Hippocampal formation (tissue), 2 donors: ENCODE measurements around the gene MEGF8.
A peak's percentile ranks its signal among the peaks of the same experiment; 100 is the strongest.

Source experiments
- DNase-seq, 2 donors: peaks; one replicate each; lab custom pipeline; 2025; lab: John Stamatoyannopoulos, UW

MEGF8 gene

DNA sequence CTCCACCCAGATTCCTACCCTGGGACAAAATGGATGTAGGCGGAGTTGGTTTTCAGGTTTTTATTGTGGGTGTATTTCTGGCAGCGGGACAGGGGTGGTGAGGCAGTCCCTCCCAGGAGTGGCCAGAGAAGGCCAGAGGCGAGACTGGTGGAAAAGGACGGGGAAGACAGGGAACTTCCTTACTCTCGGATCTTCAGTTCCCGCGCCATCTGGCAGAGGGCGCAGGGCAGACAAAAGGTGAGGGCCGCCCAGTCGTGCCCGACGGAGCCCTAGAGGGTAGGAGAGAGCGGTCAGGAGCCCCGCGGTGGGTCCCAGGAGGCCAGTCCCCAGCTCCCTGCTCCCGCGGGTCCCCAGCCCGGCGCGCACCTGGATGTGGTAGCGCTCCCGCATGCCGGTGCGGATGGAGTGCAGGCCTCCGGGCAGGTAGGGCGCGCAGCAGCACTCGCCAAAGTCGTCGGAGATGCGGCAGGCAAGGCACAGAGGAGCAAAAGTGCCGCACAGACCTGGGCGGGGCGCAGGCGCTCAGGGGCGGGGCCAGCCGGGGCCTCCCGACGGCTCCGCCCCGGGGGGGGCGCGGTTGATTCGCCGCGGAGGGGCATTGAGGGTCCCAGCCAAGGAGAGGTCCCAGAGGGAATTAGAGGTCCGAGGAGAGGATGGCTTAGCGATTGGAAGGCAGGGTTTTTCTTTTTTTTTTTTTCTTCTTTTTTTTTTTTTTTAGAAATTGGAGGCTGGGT, 61.7 kb downstream of the MEGF8 start:
- no peak for DNase-seq

DNA sequence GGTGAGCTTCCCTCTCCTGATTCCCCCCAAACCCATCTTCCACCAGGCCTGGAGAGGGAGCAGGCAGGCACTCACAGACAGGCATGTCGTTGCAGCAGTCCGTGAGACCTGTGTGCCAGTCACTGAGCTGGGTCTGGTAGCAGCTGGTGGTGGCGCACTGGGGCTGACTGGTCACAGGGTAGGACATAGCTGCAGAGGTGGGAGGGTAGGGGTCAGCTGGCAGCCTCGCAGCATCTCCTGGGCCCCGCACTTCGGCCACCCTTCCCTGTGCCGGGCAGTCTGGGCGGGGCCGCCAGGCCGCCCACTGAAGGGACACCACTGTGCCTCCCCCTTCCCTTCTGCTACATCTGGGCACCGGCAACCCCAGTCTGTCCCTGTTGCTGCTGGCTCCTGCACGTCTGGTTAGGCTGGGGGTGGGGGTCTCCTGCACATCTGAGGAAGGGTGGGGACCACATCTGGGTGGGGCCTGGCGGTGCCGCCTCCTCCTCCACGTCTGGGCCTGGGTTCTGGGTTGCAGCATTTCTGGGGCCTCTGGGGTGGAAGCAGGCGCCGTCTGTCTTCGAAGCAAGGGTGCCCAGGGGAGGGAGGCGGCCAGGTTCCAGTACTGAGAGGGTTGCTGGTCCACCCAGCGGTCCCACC, 63.5 kb downstream of the MEGF8 start:
- DNase-seq = no peak

DNA sequence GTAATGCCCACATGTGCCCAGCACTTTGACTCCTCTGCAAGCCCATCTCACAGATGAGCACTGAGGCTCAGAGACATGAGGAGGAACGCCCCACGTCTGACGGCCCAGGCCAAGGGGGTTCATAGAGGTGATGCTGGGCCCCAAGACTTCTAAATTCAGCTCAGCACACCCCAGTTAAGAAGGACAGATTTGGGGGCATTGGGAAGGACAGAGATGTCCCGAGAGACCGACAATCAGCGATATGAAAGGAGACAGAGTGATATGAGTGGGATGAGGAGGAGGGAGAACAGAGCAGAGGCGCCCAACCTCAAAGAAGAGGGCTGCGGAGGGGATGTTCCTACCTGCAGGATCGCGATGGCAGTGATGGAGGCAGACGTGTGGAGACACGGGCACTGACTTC, 64.5 kb downstream of the MEGF8 start, which contains the start of gene CNFN:
TSS of gene CNFN (minus strand) at position 399 of the 400 bp plus-strand sequence. CDS start 1,260 bp downstream, outside the sequence.
- no peak for DNase-seq

DNA sequence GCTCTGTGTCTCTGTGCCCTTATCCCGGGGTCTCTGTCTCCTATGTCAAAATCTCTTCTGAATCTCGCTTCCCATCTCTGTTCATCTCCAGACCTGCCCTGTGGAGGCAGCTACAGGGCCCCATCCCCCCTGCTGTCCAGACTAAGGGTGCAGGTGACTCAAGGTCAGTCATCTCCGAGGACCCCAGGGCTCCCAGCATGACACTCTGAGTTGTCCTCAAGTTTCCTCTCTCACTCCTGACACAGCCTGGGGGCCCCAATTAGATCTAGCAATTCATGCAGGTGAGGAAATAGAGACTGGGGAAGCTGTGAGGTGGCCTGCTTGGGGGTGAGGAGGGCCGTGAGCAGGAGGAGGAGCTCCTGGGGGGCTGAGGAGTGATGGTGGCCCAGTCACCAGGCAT, 66.7 kb downstream of the MEGF8 start:
- DNase-seq = no peak

DNA sequence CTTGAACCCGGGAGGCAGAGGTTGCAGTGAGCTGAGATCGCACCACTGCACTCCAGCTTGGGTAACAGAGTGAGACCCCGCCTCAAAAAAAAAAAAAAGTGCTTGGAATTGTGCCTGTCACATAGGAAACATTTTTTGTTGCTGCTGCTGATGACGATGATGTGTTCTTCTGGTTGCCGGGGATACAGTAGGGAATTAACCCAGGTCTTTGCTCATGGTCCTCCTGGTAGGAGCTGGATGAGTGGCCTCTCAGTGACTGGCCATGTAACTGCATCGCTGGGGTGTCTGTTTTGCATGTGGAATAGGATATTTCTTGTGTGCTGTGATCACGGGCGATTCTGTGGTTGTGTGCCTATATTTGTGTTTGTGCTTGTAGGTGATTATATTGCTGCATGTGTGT, 69.3 kb downstream of the MEGF8 start:
- DNase-seq = no peak

DNA sequence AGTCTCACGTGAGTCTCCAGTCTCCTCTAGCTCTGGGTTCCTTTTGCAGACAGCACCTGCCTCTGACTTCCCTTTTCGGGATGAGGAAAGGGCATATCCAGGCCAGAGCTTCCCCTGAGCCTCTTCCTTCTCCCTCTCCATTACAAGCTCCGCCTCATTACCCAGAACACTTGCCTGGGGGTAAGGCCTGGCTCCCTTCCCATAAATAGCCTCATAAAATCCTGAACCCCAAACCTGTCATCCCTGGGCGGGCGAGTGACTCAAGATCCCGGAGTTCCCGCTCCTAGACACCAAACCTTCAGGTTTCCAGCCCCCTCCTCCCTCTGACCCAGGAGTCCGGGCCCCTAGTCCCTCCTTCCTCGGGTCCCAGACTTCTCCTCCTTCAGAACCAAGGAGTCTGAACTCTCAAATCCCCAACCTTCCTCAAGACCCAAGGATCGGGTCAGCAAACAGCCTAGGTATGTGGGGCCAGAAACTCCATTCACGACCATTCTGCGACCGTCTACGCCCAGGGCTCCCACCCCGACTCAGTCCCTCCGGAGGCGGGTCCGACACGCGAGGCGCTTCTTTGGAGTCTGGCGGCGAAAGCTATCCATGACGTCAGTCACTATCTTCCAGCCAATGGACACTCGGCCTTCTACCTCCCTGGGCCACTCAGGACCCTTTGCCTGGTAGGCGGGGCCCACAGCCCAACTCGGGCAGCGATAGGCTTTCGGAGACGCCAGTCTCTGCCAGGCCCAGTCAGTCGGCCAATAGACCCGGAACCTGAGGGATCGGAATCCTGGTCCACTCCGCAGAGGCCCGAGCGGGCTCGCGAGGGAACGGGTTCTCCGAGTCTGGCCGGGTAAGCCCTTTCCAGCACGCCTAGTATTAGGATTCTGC, 71.2 kb downstream of the MEGF8 start:
- peak; percentile 99 for DNase-seq

DNA sequence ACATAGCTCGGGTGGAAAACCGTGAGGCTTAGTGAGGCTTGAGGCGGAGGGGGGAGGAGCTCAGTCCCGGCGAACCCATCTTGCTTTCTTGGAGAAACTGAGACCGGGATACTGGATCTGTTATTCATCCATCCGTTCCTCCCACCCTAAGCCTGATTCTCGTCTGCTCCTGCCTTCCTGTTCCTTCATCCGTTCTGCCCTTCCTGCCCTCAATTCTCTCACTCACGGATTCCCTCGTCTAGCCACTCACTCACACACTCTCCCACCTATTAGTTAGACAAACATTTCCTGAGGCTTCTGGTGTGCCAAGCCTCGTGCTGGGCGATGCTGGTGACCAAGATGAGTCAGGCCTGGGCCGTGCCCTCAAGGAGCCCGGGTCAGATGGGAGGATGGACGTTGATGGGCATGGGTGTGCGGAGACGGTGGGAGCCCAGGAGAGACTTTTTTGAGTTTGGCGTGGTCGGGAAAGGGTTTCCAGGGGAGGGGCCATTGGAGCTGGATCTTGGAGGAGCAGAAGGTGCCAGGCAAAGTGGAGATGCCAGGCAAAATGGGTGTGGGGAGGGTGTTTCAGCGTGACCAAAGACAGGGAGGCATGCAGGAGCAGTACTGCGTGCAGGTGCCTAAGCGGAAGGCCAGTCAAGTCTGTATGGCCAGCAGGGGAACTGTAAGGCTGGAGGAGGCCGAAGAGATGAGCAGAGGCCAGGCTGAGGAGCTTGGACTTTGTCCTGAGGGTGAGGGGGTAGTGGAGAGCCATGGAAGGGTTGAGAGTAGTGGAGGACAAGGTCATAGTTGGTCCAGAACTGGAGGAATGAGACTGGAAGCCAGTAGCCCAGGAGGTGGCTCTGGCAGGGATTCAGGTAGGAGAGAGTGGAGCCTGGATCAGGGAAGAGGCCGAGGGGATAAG, 72.1 kb downstream of the MEGF8 start:
- no peak for DNase-seq

DNA sequence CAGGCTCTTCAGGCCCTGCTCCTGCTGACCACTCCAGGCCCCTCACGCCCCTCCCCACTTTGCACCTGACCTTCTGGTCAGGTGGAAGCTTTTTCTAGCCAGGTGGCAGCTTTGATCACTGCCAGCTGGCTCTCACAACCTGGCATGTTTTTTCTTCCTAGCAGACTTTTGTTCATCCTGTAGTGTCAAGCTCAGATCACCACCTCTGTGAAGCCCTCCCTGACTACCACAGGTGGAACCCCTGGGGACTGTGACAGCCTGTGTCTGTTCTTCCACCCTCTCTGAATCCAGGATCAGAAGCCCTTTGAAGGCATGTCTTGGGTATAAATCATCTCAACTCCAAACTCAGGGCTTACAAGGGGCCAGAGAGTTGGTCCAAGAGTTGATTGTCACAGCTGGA, 75.0 kb downstream of the MEGF8 start:
- no peak for DNase-seq

DNA sequence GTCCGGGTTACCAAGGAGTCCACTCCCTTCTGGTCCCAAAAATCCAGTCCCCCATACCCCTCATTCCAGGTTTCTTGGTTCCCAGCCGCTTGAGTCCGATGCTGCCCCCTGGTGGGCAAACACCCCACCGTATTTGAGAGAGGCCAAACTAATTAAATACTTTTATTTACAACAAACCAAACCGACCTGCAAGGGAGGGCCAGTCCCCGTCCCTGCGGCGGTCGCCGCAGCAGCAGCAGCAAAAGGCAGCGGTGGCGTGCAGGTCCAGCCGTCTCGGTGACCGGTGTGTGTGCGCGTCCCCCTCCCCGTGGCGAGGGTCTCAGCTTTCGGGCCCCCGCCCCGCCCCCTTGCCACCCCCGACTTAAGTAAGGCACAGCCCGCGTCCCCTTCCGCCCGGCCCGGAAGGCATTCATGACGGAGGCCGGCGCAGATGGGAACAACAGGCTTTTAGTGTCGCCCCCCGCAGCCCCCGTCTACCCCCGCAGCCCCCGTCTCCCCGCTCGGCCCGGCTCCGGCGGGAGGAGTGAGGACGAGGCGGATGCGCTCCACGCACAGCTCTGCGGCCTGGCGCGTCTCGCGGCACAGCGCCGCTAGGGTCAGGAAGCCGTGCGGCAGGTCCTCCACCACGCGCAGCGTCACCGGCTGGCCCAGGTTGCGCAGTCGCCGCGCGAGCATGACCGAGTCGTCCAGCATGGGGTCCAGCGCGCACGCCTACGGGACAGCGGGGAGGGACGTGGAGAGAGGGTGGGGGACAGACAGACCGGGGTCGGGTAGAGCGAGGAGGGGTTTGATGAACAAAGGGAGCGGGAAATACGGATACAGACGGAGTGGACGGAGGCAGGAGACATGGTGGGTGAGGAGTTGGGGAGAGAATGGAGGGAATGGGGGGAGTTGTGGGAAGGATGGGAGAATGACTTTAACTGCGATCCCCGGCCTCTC, 76.2 kb downstream of the MEGF8 start:
- DNase-seq = peak in 1 of 2 donors; percentile 53

DNA sequence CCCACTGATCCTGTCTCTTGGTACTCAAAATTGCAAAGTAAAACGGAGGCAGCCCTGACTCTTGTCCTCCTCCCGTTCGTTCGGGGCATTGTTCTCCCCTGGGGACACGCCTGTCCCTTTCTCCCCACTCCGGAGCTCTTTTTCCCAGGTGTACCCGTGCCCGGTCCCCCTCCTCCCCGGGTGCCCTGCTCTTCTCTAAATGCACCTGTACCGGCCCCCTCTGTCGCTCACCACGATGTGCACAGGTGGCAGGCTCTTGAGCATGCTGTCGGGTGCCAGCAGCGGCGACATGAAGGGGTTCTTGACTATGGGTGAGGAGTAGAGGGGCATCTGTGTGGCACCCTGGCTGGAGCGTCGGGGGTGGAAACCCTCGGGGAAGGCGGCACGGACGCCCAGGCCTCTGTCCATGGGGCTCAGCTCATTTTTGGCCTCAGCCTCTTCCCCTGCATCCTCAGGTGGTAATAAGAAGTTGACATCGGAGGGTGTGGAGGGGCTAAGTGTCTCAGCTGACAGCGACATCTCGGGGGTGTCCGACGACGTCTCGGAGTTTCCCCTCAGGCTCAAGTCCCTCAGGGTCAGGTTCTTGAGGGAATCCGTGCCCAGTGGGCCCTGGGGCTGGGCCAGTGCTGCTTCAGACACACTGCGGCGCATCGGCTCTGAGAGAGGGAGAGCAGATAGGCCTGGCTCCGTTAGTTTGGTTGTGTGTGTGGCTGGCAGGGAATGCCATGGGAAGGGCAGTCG, 77.1 kb downstream of the MEGF8 start:
- DNase-seq = no peak

DNA sequence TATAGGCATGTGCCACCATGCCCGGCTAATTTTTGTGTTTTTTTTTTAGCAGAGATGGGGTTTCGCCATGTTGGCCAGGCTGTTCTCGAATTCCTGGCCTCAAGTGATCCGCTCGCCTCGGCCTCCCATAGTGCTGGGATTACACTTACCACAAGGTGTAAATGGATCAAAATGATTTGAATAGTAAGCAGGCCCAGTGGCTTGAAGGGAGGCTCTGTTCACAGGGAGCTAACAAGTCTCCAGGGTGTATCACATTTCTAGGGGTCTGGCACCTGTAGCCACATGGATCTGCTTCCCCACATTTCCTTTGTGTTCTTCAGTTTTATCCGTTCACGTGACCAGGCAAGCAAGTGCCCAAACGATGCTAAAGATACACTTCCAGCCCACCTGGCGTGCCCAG, 78.2 kb downstream of the MEGF8 start:
- no peak for DNase-seq

DNA sequence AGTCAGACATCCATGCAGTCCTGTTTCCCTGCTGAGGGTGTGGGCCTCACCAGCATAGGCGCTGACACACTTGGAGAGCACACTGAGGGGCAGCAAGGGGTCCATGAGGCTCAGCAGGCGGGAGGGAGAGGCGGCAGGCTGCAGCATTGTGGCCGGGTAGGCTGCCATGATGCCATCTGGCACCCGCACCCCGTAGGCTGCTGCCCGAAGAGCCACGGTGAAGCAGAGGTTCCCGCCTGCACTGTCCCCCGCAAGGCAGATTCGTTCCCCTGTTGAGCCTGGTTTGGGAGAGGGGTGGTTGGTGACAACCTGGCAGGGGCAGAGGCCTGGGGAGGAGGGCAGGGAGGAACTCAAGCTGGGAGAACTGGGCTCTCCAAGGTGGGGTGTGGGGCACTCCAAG, 80.7 kb downstream of the MEGF8 start:
- DNase-seq = no peak

DNA sequence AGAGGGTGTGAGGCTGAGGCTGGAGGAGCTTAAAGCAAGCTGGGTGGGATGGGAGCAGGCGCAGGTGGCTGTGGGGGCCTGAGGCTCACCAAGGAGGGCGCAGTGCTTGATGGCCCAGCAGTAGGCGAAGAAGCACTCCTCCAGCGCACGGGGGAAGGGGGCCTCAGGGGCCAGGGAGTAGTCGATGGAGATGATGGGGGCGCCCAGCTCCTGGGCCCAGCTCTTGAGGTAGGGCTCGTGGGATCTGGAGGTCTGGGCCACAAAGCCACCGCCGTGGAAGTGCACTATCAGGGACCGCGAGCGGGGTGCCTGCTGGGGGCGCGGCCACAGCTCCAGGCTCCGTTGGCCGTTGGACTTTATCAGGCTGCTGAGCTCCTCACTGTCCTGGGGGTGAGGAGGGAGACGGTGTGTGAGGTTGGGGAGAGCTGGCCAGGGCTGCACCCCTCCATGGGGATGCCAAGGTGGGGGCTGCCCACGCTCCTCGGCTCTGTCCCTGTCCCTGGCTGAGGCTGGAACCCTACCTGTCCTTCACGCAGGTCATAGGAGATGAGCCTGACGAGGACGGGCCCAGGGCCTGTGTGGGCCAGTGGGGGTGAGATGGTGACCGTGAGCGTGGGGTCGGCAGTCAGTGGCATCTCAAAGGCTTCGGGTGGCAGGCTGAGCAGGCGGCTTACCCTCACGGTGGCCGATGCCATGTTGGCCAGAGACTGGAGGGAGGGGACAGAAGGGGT, 81.8 kb downstream of the MEGF8 start:
- DNase-seq = no peak

DNA sequence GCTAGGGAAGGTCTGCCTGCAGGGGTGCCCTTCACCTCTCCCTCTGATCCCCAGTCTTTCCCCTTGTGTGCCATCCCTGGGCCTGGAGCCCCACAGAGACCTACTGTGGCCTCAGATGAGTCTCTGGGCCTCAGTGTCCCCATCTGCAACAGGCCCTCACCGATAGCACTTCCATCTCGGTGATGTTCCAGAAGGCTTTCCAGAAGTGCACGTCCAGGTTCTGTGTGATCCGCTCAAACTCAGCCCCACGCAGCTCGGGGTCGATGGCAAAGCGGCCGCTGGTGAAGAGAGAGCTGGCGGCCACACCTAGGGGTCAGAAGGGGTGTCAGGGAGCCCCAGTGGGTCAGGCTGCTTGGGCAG, 82.4 kb downstream of the MEGF8 start:
- DNase-seq = no peak

DNA sequence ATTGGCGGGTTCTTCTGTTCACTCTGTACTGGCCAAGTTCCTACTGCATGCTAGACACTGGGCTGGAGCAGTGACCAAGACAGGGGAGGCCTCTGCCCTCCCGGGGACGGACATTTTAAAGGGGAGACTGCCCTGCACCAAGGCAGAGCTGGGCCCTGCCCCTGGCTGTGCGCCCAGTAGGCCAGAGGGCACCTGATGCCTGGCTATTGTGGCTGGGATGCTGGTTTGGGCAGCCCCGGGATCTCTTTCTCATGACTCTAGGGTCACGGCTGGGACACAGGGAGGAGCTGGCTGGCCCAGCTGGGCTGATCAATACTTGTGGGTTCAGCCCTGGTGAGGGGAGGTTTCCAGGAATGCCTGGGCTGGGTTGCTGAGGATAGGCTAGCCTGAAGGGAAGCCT, 84.0 kb downstream of the MEGF8 start:
- DNase-seq = no peak

DNA sequence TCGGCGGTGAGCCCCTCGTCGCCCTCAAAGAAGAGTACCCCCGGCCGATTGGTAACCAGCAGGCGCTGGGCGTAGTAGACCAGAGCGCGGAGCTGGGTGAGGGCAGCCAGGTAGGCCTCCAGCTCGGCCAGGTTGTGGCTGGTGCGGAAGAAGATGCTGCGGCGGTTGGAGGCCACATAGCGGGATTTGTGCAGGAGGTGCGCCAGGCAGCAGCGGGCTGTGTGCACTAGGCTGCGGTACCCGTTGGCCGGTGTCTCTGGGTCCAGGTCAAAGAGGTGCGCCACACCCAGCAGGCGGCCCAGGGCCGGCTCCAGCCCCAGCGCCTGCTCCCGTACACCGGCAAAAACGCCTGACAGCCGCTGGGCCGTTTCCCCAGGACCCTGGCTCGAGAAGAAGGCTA, 84.9 kb downstream of the MEGF8 start:
- no peak for DNase-seq

DNA sequence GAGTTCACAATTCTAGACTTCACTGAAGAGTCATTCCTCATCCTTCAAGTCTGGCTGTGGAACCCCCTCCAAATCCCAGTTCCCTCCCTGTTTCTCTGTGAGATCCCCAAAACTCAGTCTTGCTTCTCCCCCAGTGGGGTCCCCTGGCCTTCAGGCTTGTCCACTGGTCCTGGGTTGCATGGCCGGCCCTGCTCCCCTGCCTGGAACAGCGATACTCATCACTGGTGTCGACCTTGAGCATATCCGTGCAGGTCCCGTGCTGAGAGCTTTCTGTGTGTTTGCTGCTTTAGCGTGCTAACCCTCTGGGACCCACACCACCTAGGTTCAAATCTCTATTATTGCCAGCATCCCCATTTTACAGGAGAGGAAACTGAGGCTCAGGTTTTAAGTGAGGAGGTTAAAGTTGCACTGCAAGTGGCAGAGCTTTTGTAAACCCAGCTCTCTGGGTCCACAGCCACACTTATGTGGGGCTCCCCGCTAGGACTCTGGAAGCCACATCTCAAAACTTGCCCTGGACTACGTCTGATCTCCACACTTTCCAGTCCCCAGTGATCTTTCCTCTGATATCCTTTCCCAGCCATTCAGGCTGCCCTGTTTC, 86.2 kb downstream of the MEGF8 start:
- no peak for DNase-seq

DNA sequence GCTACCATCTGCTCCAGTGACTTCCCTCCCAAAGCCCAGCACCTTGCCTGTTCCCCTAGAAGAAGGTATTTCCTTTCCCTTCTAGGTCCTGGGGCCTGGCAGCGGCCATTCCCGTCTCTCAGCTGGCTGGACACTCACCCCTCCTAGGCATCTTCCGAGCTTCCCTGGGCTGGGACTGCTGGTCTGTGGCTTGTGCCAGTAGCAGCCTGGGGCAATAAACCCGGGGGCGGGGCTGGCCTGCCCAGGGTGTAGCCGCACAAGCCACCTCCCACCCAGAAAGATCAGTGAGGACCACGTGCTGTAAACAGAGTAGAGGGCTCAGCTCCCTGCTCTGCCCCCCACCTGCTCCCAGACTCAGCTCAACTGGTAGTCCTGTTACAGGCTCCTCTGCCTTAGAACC, 86.8 kb downstream of the MEGF8 start:
- peak; percentile 73 to 81 for DNase-seq

DNA sequence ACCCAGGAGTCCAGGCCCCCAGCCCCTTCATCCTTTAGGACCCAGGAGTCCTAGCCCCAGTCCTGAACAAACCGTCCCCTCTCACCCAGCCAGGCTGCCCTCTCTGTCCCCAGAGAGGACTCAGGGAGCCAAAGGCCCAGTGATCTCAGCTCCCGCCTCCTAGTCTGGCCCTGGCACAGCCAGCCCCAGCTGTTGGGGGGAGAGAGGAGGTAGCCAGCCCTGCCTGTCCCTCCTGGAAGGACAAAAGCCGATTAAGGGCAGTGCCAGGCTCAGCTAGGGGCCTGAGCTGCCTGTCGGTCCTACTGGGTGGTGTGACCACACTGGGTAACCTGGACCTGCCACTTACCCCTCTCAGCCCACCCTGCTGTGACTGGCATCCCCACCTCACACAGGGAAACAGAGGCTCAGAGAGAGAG, 87.2 kb downstream of the MEGF8 start:
- peak; percentile 81 to 84 for DNase-seq
